OCI-LY7 (cell line): Measurements from ENCODE around the gene PUM2. TPM values are rescaled to one million over a fixed set of nuclear protein-coding genes. Genes with fewer than 3 reads are reported as not detected.

Experiments used
- BruUV-seq: library from RNA; stranded (reverse); fragments of 400-500 nt; replicated peaks from 2 replicates; lab custom pipeline; 2021; lab: Mats Ljungman, UMichigan
- CTCF ChIA-PET: fragments of 300-600 bp; sonication (Branson Sonifier 250); formaldehyde crosslinking; loops from one replicate; lab custom pipeline; 2022; ENCODE audit warnings: antibody characterized with exemption; ENCODE audit not compliant: unreplicated experiment; lab: Charles Lee
- POLR2A ChIA-PET: fragments of 300-600 bp; sonication (Branson Sonifier 250); formaldehyde crosslinking; loops from one replicate; lab custom pipeline; 2022; ENCODE audit warnings: antibody characterized with exemption; lab: Charles Lee
- DNase-seq: peaks from one replicate; pipeline ENCODE4 v3.0.0-alpha.2; 2015; ENCODE audit warnings: low spot score
- H2AFZ ChIP-seq: fragments of 200-600 bp; sonication (generic), shearing (Covaris generic); 2 replicates; pipeline ENCODE4 v1.6.1; 2014; ENCODE audit warnings: mild to moderate bottlenecking, antibody characterized with exemption, low read length, moderate library complexity
- H3K27ac ChIP-seq: fragments of 200-600 bp; sonication (generic); 2 replicates; pipeline ENCODE4 v1.5.1; 2014; ENCODE audit warnings: mixed run types, low read depth, mild to moderate bottlenecking, moderate library complexity, low read length, inconsistent platforms; ENCODE audit not compliant: poor library complexity, severe bottlenecking
- H3K36me3 ChIP-seq: fragments of 200-600 bp; sonication (generic); 2 replicates; pipeline ENCODE4 v1.6.1; 2014; ENCODE audit warnings: mild to moderate bottlenecking, antibody characterized with exemption, low read length, moderate library complexity, mixed read lengths; ENCODE audit not compliant: insufficient read depth
- H3K4me1 ChIP-seq: fragments of 200-600 bp; sonication (generic); 2 replicates; pipeline ENCODE4 v1.5.1; 2014; ENCODE audit warnings: mild to moderate bottlenecking, low read length; ENCODE audit not compliant: insufficient read depth, poor library complexity, severe bottlenecking
- H3K4me2 ChIP-seq: fragments of 200-600 bp; sonication (generic); 2 replicates; pipeline ENCODE4 v1.6.1; 2014; ENCODE audit warnings: mild to moderate bottlenecking, low read length
- H3K4me3 ChIP-seq: fragments of 200-600 bp; sonication (generic); 2 replicates; pipeline ENCODE4 v1.5.1; 2014; ENCODE audit warnings: mild to moderate bottlenecking, low read depth, low read length; ENCODE audit not compliant: poor library complexity, severe bottlenecking
- H3K79me2 ChIP-seq: fragments of 200-600 bp; sonication (generic); 2 replicates; pipeline ENCODE4 v1.6.1; 2016; ENCODE audit warnings: low read depth, mild to moderate bottlenecking, low read length, moderate library complexity, mixed read lengths; ENCODE audit not compliant: insufficient read depth
- H3K9me2 ChIP-seq: fragments of 200-600 bp; sonication (generic); 2 replicates; pipeline ENCODE4 v1.6.1; 2016; ENCODE audit warnings: mild to moderate bottlenecking, low read length, mixed read lengths; ENCODE audit not compliant: insufficient read depth
- H3K9me3 ChIP-seq: fragments of 200-600 bp; sonication (generic); 2 replicates; pipeline ENCODE4 v1.6.1; 2014; ENCODE audit warnings: mild to moderate bottlenecking, mixed run types, low read length, mixed read lengths
- H4K20me1 ChIP-seq: fragments of 200-600 bp; sonication (generic); 2 replicates; pipeline ENCODE4 v1.6.1; 2014; ENCODE audit warnings: mild to moderate bottlenecking, antibody characterized with exemption, low read length, moderate library complexity, mixed read lengths; ENCODE audit not compliant: insufficient read depth
- CTCF ChIP-seq: fragments of 200-600 bp; sonication (generic); conservative IDR thresholded peaks from 2 replicates; pipeline ENCODE4 v1.5.1; 2014; ENCODE audit warnings: mild to moderate bottlenecking, antibody characterized with exemption, low read length, moderate library complexity, mixed read lengths
- EZH2phosphoT487 ChIP-seq: fragments of 200-600 bp; sonication (generic); IDR thresholded peaks from 2 replicates; pipeline ENCODE4 v1.6.1; 2018; ENCODE audit warnings: low read depth, borderline replicate concordance, mild to moderate bottlenecking, mixed run types, antibody characterized with exemption, low read length, moderate library complexity, mixed read lengths
- intact Hi-C: fragments of 100-400 bp; cut with micrococcal nuclease; formaldehyde crosslinking; loops from one replicate; pipeline ENCODE4 v1.10.0; 2022; ENCODE audit not compliant: unreplicated experiment
- total RNA-seq, 2 experiments: library from RNA; depleted of rRNA in 1 of 2; stranded (reverse); fragments of >200 nt in 1 of 2; shearing (Covaris generic) in 1 of 2; gene quantifications; 2 replicates each; pipeline ENCODE4 v1.2.3, GENCODE V29; 2014 to 2022

The PUM2 gene
- total RNA-seq, 2 experiments from 2014 or later = 48.2 to 122 TPM

GRCh38 chr2:20230114-20230425 is 120.6 kb downstream of the PUM2 start:
- no TSS peak for BruUV-seq
- H3K4me1 ChIP-seq = no peaks in the 10 kb centered on the region
- DNase-seq = no peak
- no peaks in the 10 kb centered on the region for H3K9me2 ChIP-seq
- no peaks in the 10 kb centered on the region for H3K9me3 ChIP-seq
- intact Hi-C loops = no loop called here
- H3K4me3 ChIP-seq = no peak overlapping the region
- no peak overlapping the region for H3K4me2 ChIP-seq
- H2AFZ ChIP-seq = no peak overlapping the region
- ChIA-PET POLR2A (no interaction called here), CTCF (no interaction called here)
- no peak overlapping the region for H3K27ac ChIP-seq
- H3K36me3 ChIP-seq = no peaks in the 10 kb centered on the region
- TF ChIP-seq EZH2phosphoT487 (no peak), CTCF (no peak)
- H3K79me2 ChIP-seq = no peaks in the 10 kb centered on the region
- no peaks in the 10 kb centered on the region for H4K20me1 ChIP-seq

GRCh38 chr2:20229322-20230113 is 121.1 kb downstream of the PUM2 start:
- Histone ChIP-seq H3K9me2 (no peaks in the 10 kb centered on the region), H3K36me3 (no peaks in the 10 kb centered on the region), H3K4me2 (no peak overlapping the region), H3K4me3 (no peak overlapping the region), H3K27ac (no peak overlapping the region), H4K20me1 (no peaks in the 10 kb centered on the region), H3K4me1 (peaks cover 4% of the 10 kb centered on the region), H3K9me3 (no peaks in the 10 kb centered on the region), H2AFZ (no peak overlapping the region), H3K79me2 (no peaks in the 10 kb centered on the region)
- CTCF ChIA-PET = no interaction called here
- BruUV-seq = no TSS peak
- no peak for TF ChIP-seq EZH2phosphoT487
- no peak for TF ChIP-seq CTCF
- DNase-seq = no peak
- POLR2A ChIA-PET = no interaction called here
- intact Hi-C loops = loop anchor here (10.0 kb wide), 1 partner anchor 95 kb away; no protein-coding TSS in a partner anchor

- no TSS peak for BruUV-seq
Observed at GRCh38 chr2:20227894-20228505, 122.6 kb downstream of the PUM2 start.

More at GRCh38 chr2:20227894-20228505, 122.6 kb downstream of the PUM2 start:
- H2AFZ ChIP-seq = no peak overlapping the region
- peaks cover 6% of the 10 kb centered on the region for H3K4me1 ChIP-seq
- CTCF ChIA-PET = no interaction called here
- POLR2A ChIA-PET = no interaction called here
- H4K20me1 ChIP-seq = no peaks in the 10 kb centered on the region
- no peaks in the 10 kb centered on the region for H3K79me2 ChIP-seq
- H3K4me2 ChIP-seq = no peak overlapping the region
- TF ChIP-seq EZH2phosphoT487 = no peak
- TF ChIP-seq CTCF = no peak
- no peak overlapping the region for H3K27ac ChIP-seq
- intact Hi-C loops = loop anchor here (10.0 kb wide), 1 partner anchor 93 kb away; no protein-coding TSS in a partner anchor
- DNase-seq = no peak
- no peaks in the 10 kb centered on the region for H3K9me3 ChIP-seq
- no peaks in the 10 kb centered on the region for H3K36me3 ChIP-seq
- no peaks in the 10 kb centered on the region for H3K9me2 ChIP-seq
- no peak overlapping the region for H3K4me3 ChIP-seq
